Measurements from ENCODE around the gene SSTR3. TPM values are rescaled to one million over a fixed set of nuclear protein-coding genes. Genes with fewer than 3 reads are reported as not detected.

Gene SSTR3
- polyA plus RNA-seq, 2 donors = 0.02 TPM; not detected in 1

DNA sequence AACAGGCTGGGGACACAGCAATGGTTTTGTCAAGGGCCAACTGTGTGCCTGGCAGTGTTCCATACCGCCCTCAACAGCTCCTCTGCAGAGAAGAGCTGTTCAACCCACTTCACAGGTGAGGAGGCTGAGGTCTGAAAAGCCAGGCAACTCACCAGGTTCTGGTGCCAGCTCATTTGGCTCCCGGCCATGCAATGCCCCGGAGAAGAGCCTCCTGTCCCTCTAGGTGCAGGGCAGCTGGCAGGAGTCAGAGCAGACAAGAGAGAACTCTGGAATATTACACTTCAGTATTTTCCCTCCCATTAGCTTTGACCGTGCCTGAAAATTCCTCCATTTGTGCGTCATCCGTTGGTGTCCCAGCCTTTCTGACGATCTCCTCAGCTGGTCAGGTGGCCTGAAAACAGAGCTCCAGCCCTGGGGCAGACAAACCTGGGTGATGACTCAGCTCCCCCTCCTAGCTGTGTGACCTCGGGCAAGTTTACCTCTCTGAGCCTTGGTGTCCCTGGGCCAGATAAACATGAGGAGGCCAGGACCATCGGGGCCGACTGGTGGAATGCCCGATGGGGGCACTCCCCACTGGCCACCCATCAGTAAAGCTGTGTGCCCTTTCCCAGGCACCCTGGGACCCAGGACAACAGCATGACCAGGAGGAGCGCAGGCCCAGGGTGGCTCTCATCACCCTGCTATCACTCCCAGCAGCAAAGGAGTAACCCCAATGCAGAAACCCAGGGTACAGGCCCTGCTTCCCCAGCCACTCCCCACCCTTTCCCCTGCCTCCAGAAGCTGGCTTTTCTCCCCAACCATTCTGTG lies 14.6 kb downstream of the SSTR3 start:
- Histone ChIP-seq H3K27ac (ENCODE audit: low read depth in 2 of 2, low read length in 1 of 2) (peak overlapping the region; percentile 73 to 85), H3K9me3 (ENCODE audit: control insufficient read depth in 2 of 2, insufficient read depth in 1 of 2, low read depth in 1 of 2, low read length in 1 of 2) (no peaks in the 10 kb centered on the region), H3K4me3 (ENCODE audit: low read depth in 1 of 2, low read length in 2 of 2) (no peak overlapping the region), H3K27me3 (ENCODE audit: control insufficient read depth in 1 of 2, insufficient read depth in 2 of 2, low read length in 2 of 2) (no peaks in the 10 kb centered on the region), H3K36me3 (ENCODE audit: control insufficient read depth in 2 of 2, insufficient read depth in 2 of 2, low read length in 1 of 2) (no peaks in the 10 kb centered on the region), H3K4me1 (ENCODE audit: control insufficient read depth in 2 of 2, insufficient read depth in 2 of 2, low read length in 1 of 2) (peaks cover 13 to 23% of the 10 kb centered on the region in 2 donors)
- WGBS, 2 donors = 35 to 36% methylated on average over 11 to 12 of the region's 12 CpGs

DNA sequence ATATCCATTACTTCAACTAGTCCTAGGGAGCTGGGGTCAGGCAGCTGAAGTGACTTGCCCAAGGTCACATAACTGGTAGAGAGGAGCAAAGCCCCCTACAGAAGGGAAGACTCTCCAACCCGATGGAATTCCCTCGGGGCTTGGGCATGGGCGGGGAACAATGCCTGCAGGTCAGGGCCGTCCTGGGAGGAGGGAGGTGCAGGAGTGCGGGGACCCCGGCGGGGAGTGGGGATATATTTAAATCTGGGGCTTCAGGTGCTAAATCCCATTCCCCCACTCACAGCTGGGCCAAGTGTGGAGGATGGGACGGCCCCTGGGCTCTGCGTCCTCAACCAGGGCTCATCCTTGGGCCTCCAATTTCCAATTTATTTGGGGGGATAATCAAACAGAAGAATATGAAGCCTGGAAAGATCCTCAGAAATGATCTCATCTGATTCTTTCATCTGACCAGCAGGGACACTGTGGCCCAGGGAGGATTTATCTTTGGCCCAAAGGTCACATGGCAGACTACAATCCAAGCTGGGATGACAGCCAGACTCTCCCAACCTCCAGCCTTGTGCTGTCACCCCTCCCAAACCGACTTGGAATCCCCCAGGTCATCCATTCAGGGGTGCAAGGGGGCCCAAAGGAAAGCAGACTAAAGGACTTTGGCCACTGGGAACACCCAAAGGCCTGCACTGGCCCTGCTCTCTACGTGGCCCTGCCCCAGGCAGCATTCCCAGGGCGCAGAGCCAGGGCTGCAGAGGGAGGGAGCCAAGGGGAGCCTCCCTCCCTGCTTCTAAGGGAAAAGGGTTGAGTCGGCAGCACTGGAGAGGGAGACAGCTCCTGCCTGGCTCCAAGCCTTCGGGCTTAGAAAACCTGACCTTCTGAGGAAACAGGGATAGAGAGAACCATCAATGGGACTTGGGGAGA lies 15.5 kb downstream of the SSTR3 start:
- Histone ChIP-seq H3K9me3 (ENCODE audit: control insufficient read depth in 2 of 2, insufficient read depth in 1 of 2, low read depth in 1 of 2, low read length in 1 of 2) (no peaks in the 10 kb centered on the region), H3K4me3 (ENCODE audit: low read depth in 1 of 2, low read length in 2 of 2) (no peak overlapping the region), H3K27ac (ENCODE audit: low read depth in 2 of 2, low read length in 1 of 2) (peak overlapping the region; percentile 73 to 85), H3K36me3 (ENCODE audit: control insufficient read depth in 2 of 2, insufficient read depth in 2 of 2, low read length in 1 of 2) (no peaks in the 10 kb centered on the region), H3K27me3 (ENCODE audit: control insufficient read depth in 1 of 2, insufficient read depth in 2 of 2, low read length in 2 of 2) (no peaks in the 10 kb centered on the region), H3K4me1 (ENCODE audit: control insufficient read depth in 2 of 2, insufficient read depth in 2 of 2, low read length in 1 of 2) (peaks cover 13 to 23% of the 10 kb centered on the region in 2 donors)
- 49 to 50% methylated on average over 11 to 14 of the region's 14 CpGs for WGBS, 2 donors

DNA sequence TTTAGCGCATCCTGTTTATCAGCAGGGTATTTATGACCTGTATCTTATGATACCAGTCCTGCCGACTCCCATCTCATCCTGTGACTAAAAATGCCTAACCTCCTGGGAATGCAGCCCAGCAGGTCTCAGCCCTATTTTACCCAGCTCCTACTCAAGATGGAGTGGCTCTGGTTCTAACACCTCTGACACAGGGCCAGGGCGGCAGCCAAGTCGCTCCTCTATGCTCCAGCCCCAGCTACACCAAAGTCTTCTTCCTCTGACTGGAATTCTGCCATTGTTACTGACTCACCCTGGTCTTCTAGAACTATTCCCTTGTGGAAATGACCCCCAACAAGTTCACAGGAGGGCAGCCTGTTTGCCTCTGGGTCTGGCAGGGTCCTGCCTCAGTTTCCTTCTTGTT lies 16.4 kb downstream of the SSTR3 start:
- Histone ChIP-seq H3K36me3 (ENCODE audit: control insufficient read depth in 2 of 2, insufficient read depth in 2 of 2, low read length in 1 of 2) (no peaks in the 10 kb centered on the region), H3K9me3 (ENCODE audit: control insufficient read depth in 2 of 2, insufficient read depth in 1 of 2, low read depth in 1 of 2, low read length in 1 of 2) (no peaks in the 10 kb centered on the region), H3K27me3 (ENCODE audit: control insufficient read depth in 1 of 2, insufficient read depth in 2 of 2, low read length in 2 of 2) (no peaks in the 10 kb centered on the region), H3K27ac (ENCODE audit: low read depth in 2 of 2, low read length in 1 of 2) (peak overlapping the region in 1 of 2 donors; percentile 35), H3K4me3 (ENCODE audit: low read depth in 1 of 2, low read length in 2 of 2) (no peak overlapping the region), H3K4me1 (ENCODE audit: control insufficient read depth in 2 of 2, insufficient read depth in 2 of 2, low read length in 1 of 2) (peaks cover 13 to 23% of the 10 kb centered on the region in 2 donors)
- WGBS, 2 donors = 63 to 64% methylated on average over 4 of the region's 4 CpGs

DNA sequence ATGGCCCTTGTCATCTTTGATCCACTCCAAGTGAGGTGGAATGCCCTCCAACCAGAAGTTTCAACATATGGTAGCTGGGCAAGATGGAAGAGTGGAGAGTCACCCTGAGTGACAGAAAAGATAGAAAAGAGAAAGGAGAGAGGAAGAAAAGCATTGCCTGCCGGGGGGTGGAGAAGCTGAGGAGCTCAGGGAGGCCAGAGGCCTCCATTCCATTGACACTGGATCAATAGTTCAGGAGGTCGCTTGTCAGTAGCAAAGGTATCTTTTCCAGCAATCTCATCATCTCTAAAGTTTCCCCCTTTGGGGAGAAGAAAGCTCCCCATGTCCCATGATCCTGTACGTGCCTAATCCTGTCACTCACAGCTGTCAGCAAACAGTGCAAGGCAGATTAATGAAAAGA lies 17.5 kb downstream of the SSTR3 start:
- H3K4me3 ChIP-seq (ENCODE audit: low read depth in 1 of 2, low read length in 2 of 2) = no peak overlapping the region
- WGBS, 2 donors = 83 to 95% methylated on average over 3 of the region's 3 CpGs
- no peaks in the 10 kb centered on the region for H3K9me3 ChIP-seq (ENCODE audit: control insufficient read depth in 2 of 2, insufficient read depth in 1 of 2, low read depth in 1 of 2, low read length in 1 of 2)
- H3K36me3 ChIP-seq (ENCODE audit: control insufficient read depth in 2 of 2, insufficient read depth in 2 of 2, low read length in 1 of 2) = no peaks in the 10 kb centered on the region
- H3K27me3 ChIP-seq (ENCODE audit: control insufficient read depth in 1 of 2, insufficient read depth in 2 of 2, low read length in 2 of 2) = no peaks in the 10 kb centered on the region
- H3K4me1 ChIP-seq (ENCODE audit: control insufficient read depth in 2 of 2, insufficient read depth in 2 of 2, low read length in 1 of 2) = peaks cover 13 to 21% of the 10 kb centered on the region in 2 donors
- no peak overlapping the region for H3K27ac ChIP-seq (ENCODE audit: low read depth in 2 of 2, low read length in 1 of 2)

DNA sequence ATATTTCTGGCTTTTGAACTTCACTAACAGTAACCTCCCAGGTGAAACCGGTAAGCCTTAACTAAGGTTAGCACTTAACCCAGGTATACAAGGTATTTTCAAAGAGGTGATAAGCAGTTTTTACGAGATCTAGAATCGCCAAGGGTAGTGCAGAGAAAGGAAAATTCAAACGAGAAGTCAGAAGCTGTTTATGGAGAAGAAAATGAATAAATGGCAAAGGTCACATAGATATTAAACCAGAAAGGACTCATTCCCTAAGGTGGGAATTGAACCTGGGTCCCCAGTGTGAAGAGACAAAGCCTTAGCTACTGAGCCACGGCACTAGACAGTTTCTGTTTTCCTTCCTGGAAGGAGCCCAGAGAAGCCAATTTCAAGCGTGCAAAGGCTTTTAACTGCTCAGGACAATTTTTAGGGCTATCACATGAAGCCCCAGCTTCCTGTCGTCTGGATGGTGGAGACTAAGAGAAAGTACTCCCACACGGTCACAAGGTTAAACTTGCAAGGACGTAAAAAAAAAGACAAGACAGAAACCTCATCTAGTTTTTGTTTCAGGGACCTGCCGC lies 18.6 kb downstream of the SSTR3 start:
- Histone ChIP-seq H3K4me3 (ENCODE audit: low read depth in 1 of 2, low read length in 2 of 2) (no peak overlapping the region), H3K27me3 (ENCODE audit: control insufficient read depth in 1 of 2, insufficient read depth in 2 of 2, low read length in 2 of 2) (no peaks in the 10 kb centered on the region), H3K4me1 (ENCODE audit: control insufficient read depth in 2 of 2, insufficient read depth in 2 of 2, low read length in 1 of 2) (peaks cover 13 to 19% of the 10 kb centered on the region in 2 donors), H3K27ac (ENCODE audit: low read depth in 2 of 2, low read length in 1 of 2) (peak overlapping the region in 1 of 2 donors; percentile 5), H3K9me3 (ENCODE audit: control insufficient read depth in 2 of 2, insufficient read depth in 1 of 2, low read depth in 1 of 2, low read length in 1 of 2) (no peaks in the 10 kb centered on the region), H3K36me3 (ENCODE audit: control insufficient read depth in 2 of 2, insufficient read depth in 2 of 2, low read length in 1 of 2) (no peaks in the 10 kb centered on the region)
- 55 to 69% methylated on average over 10 of the region's 10 CpGs for WGBS, 2 donors

DNA sequence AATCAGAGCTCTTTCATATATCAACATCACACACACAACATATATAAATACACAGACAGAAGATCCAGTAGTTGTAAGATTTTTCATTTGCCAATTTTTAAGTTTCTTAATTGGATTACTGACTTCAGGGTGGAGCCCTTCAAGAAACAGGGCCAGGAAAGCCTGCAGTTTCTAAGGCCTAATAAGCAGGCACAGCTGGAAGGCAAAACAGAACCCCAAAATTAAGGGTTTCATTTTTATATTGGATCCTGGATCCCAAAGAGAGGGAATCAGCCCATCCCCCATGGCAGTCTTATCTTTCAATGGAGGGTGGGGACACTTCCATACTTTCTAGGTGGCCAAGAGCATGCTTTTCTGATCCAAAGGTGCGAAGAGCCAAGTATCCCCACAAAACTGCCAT lies 19.5 kb downstream of the SSTR3 start:
- WGBS, 2 donors = 98 to 100% methylated on average over 1 of the region's 1 CpG
- Histone ChIP-seq H3K36me3 (ENCODE audit: control insufficient read depth in 2 of 2, insufficient read depth in 2 of 2, low read length in 1 of 2) (no peaks in the 10 kb centered on the region), H3K27me3 (ENCODE audit: control insufficient read depth in 1 of 2, insufficient read depth in 2 of 2, low read length in 2 of 2) (no peaks in the 10 kb centered on the region), H3K27ac (ENCODE audit: low read depth in 2 of 2, low read length in 1 of 2) (no peak overlapping the region), H3K4me1 (ENCODE audit: control insufficient read depth in 2 of 2, insufficient read depth in 2 of 2, low read length in 1 of 2) (peaks cover 15 to 22% of the 10 kb centered on the region in 2 donors), H3K9me3 (ENCODE audit: control insufficient read depth in 2 of 2, insufficient read depth in 1 of 2, low read depth in 1 of 2, low read length in 1 of 2) (no peaks in the 10 kb centered on the region), H3K4me3 (ENCODE audit: low read depth in 1 of 2, low read length in 2 of 2) (no peak overlapping the region)

DNA sequence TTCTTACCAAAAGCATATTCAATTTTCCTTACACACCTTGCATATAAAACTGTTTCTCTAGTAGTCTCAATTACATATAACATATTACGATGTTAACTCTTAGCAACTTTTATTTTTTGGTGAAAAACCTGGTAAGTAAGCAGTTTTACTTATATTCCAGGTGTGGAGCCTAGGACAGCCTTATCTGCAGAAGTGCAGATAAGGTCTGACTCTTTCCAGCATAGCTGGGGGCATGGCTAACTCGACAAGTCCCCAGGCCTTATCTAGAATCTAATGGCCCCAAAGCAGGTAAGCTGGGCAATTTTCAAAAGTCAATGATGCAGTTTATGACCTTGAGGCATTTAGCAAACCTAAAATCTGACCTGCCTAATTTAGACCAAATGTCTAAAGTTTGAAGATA lies 20.1 kb downstream of the SSTR3 start:
- Histone ChIP-seq H3K9me3 (ENCODE audit: control insufficient read depth in 2 of 2, insufficient read depth in 1 of 2, low read depth in 1 of 2, low read length in 1 of 2) (no peaks in the 10 kb centered on the region), H3K27ac (ENCODE audit: low read depth in 2 of 2, low read length in 1 of 2) (no peak overlapping the region), H3K4me3 (ENCODE audit: low read depth in 1 of 2, low read length in 2 of 2) (no peak overlapping the region), H3K36me3 (ENCODE audit: control insufficient read depth in 2 of 2, insufficient read depth in 2 of 2, low read length in 1 of 2) (no peaks in the 10 kb centered on the region), H3K4me1 (ENCODE audit: control insufficient read depth in 2 of 2, insufficient read depth in 2 of 2, low read length in 1 of 2) (peaks cover 11 to 20% of the 10 kb centered on the region in 2 donors), H3K27me3 (ENCODE audit: control insufficient read depth in 1 of 2, insufficient read depth in 2 of 2, low read length in 2 of 2) (no peaks in the 10 kb centered on the region)
- WGBS, 2 donors = 73 to 94% methylated on average over 2 of the region's 2 CpGs

DNA sequence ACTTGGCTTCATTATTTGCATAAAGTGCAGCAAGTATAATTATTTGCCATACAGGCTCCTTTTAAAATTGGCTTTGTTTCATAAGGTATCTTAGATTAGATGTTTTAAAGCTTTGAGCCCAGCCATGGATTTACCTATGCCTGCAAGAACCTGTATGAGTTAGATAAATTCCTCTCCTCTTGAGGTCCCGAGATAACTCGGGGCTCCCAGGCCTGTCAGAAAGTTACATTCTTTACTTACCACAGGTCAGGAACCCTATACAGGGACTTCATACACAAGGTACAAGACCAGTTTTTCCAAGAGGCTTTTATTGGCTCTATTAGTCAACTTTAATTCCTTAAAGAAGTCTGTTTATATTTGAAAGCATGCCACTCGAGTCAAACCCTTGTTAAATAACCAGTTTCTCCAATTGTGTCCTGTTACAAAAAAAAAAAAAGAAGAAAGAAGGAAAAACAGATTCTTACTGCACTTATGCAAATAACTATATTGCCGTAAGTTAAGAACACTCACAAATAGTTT lies 22.0 kb downstream of the SSTR3 start:
- no peaks in the 10 kb centered on the region for H3K36me3 ChIP-seq (ENCODE audit: control insufficient read depth in 2 of 2, insufficient read depth in 2 of 2, low read length in 1 of 2)
- H3K4me1 ChIP-seq (ENCODE audit: control insufficient read depth in 2 of 2, insufficient read depth in 2 of 2, low read length in 1 of 2) = peaks cover 8 to 12% of the 10 kb centered on the region in 2 donors
- no peaks in the 10 kb centered on the region for H3K9me3 ChIP-seq (ENCODE audit: control insufficient read depth in 2 of 2, insufficient read depth in 1 of 2, low read depth in 1 of 2, low read length in 1 of 2)
- no peak overlapping the region for H3K27ac ChIP-seq (ENCODE audit: low read depth in 2 of 2, low read length in 1 of 2)
- no peaks in the 10 kb centered on the region for H3K27me3 ChIP-seq (ENCODE audit: control insufficient read depth in 1 of 2, insufficient read depth in 2 of 2, low read length in 2 of 2)
- H3K4me3 ChIP-seq (ENCODE audit: low read depth in 1 of 2, low read length in 2 of 2) = no peak overlapping the region
- WGBS, 2 donors = 49 to 52% methylated on average over 4 of the region's 4 CpGs

DNA sequence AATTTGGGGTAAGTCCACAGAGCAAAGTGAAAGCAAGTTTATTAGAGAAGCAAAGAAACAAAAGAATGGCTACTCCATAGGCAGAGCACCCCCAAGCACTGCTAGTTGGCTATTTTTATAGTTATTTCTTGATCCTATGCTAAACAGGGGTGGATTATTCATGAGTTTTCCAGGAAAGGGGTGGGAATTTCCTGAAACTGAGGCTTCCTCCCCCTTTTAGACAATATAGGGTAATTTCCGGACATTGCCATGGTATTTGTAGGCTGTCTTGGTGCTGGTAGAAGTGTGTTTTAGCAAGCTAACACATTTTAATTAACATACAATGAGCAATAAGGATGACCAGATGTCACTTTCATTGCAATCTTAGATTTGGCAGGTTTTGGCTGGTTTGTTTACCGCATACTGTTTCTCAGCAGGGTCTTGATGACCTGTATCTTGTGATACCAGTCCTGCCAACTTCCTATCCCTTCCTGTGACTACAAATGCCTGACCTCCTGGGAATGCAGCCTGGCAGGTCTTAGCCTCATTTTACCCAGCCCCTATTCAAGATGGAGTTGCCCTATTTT lies 23.3 kb downstream of the SSTR3 start:
- 38 to 64% methylated on average over 2 of the region's 2 CpGs for WGBS, 2 donors
- H3K36me3 ChIP-seq (ENCODE audit: control insufficient read depth in 2 of 2, insufficient read depth in 2 of 2, low read length in 1 of 2) = no peaks in the 10 kb centered on the region
- H3K27me3 ChIP-seq (ENCODE audit: control insufficient read depth in 1 of 2, insufficient read depth in 2 of 2, low read length in 2 of 2) = no peaks in the 10 kb centered on the region
- no peak overlapping the region for H3K4me3 ChIP-seq (ENCODE audit: low read depth in 1 of 2, low read length in 2 of 2)
- peak overlapping the region; percentile 81 to 83 for H3K27ac ChIP-seq (ENCODE audit: low read depth in 2 of 2, low read length in 1 of 2)
- no peaks in the 10 kb centered on the region for H3K9me3 ChIP-seq (ENCODE audit: control insufficient read depth in 2 of 2, insufficient read depth in 1 of 2, low read depth in 1 of 2, low read length in 1 of 2)
- peaks cover 8 to 12% of the 10 kb centered on the region in 2 donors for H3K4me1 ChIP-seq (ENCODE audit: control insufficient read depth in 2 of 2, insufficient read depth in 2 of 2, low read length in 1 of 2)

All from esophagus (tissue), 2 donors.